Measurements from ENCODE around the gene CXCR3. TPM values are rescaled to one million over a fixed set of nuclear protein-coding genes. Genes with fewer than 3 reads are reported as not detected.

Gene CXCR3
- total RNA-seq, 4 donors from 2014 or later = not detected

- no peak for TF ChIP-seq CTCF (IDR thresholded peaks at IDR 0.05)
- DNase-seq (ENCODE audit: low spot score) = no peak
- ATAC-seq (ENCODE audit: low FRiP score) = no peak
Measured at GRCh38 chrX:71661919-71662318, 43.6 kb upstream of the CXCR3 start.

GRCh38 chrX:71660562-71661416 lies 42.5 kb upstream of the CXCR3 start:
- no peak for TF ChIP-seq CTCF (IDR thresholded peaks at IDR 0.05)
- no peak for DNase-seq (ENCODE audit: low spot score)
- ATAC-seq (ENCODE audit: low FRiP score) = no peak

GRCh38 chrX:71659959-71660358 lies 41.6 kb upstream of the CXCR3 start:
- no peak for TF ChIP-seq CTCF (IDR thresholded peaks at IDR 0.05)
- ATAC-seq (ENCODE audit: low FRiP score) (no peak), DNase-seq (ENCODE audit: low spot score) (no peak)

GRCh38 chrX:71659342-71659741 lies 41.0 kb upstream of the CXCR3 start:
- ATAC-seq (ENCODE audit: low FRiP score) (no peak), DNase-seq (ENCODE audit: low spot score) (no peak)
- TF ChIP-seq CTCF (IDR thresholded peaks at IDR 0.05) = no peak

GRCh38 chrX:71657267-71657666 lies 39.0 kb upstream of the CXCR3 start:
- no peak for ATAC-seq (ENCODE audit: low FRiP score)
- TF ChIP-seq CTCF (IDR thresholded peaks at IDR 0.05) = no peak
- no peak for DNase-seq (ENCODE audit: low spot score)

- TF ChIP-seq CTCF (IDR thresholded peaks at IDR 0.05) = no peak
- no peak for ATAC-seq (ENCODE audit: low FRiP score)
- no peak for DNase-seq (ENCODE audit: low spot score)
Measured at GRCh38 chrX:71653344-71653743, 35.0 kb upstream of the CXCR3 start.

- no peak for DNase-seq (ENCODE audit: low spot score)
- TF ChIP-seq CTCF (IDR thresholded peaks at IDR 0.05) = no peak
- ATAC-seq (ENCODE audit: low FRiP score) = no peak
Measured at GRCh38 chrX:71652405-71652804, 34.1 kb upstream of the CXCR3 start.

All from omental fat pad (tissue), 4 donors.